PC-9 (cell line): ENCODE measurements around the gene OBSL1. TPM values are rescaled to one million over a fixed set of nuclear protein-coding genes. Genes with fewer than 3 reads are reported as not detected.

Source experiments
- BruUV-seq: library from RNA; stranded (reverse); fragments of 400-500 nt; replicated peaks from 2 replicates; lab custom pipeline; 2021; lab: Mats Ljungman, UMichigan
- CTCF ChIA-PET: fragments of 300-600 bp; sonication (Branson Sonifier 250); formaldehyde crosslinking; loops from one replicate; lab custom pipeline; 2022; ENCODE audit warnings: antibody characterized with exemption; lab: Charles Lee
- POLR2A ChIA-PET: fragments of 300-600 bp; sonication (Branson Sonifier 250); formaldehyde crosslinking; loops from one replicate; lab custom pipeline; 2022; ENCODE audit warnings: antibody characterized with exemption; ENCODE audit not compliant: unreplicated experiment; lab: Charles Lee
- DNase-seq, 2 experiments: peaks; one replicate each; pipeline versions ENCODE4 v3.0.0 to v3.0.0-alpha.2; 2015 to 2022; ENCODE audit warnings: mixed read lengths in 1 of 2
- H2AFZ ChIP-seq: fragments of 200-600 bp; sonication (generic); 2 replicates; pipeline ENCODE4 v1.8.1; 2017; ENCODE audit warnings: antibody characterized with exemption
- H3F3A ChIP-seq: fragments of 200-600 bp; sonication (generic); 2 replicates; pipeline ENCODE4 v1.8.1; 2017; ENCODE audit warnings: antibody characterized with exemption, mild to moderate bottlenecking, low read depth; ENCODE audit not compliant: insufficient read depth
- H3K27ac ChIP-seq: fragments of 200-600 bp; sonication (generic); 2 replicates; pipeline ENCODE4 v1.6.1; 2016; ENCODE audit warnings: mixed run types
- H3K27me3 ChIP-seq: fragments of 200-600 bp; sonication (generic); 2 replicates; pipeline ENCODE4 v1.6.1; 2016; ENCODE audit warnings: low read depth, mixed run types; ENCODE audit not compliant: insufficient read depth
- H3K36me3 ChIP-seq: fragments of 200-600 bp; sonication (generic); 2 replicates; pipeline ENCODE4 v1.6.1; 2016; ENCODE audit warnings: low read depth, mixed run types
- H3K4me1 ChIP-seq: fragments of 200-600 bp; sonication (generic); replicated peaks from 2 replicates; pipeline ENCODE4 v1.6.1; 2016; ENCODE audit warnings: mixed run types; ENCODE audit not compliant: insufficient read depth
- H3K4me2 ChIP-seq: fragments of 200-600 bp; sonication (generic); 2 replicates; pipeline ENCODE4 v1.6.1; 2017; ENCODE audit warnings: mixed run types
- H3K4me3 ChIP-seq: fragments of 200-600 bp; sonication (generic); 2 replicates; pipeline ENCODE4 v1.6.1; 2016; ENCODE audit warnings: mixed run types
- H3K79me2 ChIP-seq: fragments of 200-600 bp; sonication (generic); 2 replicates; pipeline ENCODE4 v1.6.1; 2017; ENCODE audit warnings: low read depth, mixed run types
- H3K9me2 ChIP-seq: fragments of 200-600 bp; sonication (generic); 2 replicates; pipeline ENCODE4 v1.8.1; 2017; ENCODE audit warnings: mild to moderate bottlenecking; ENCODE audit not compliant: insufficient read depth
- H3K9me3 ChIP-seq: fragments of 200-600 bp; sonication (generic); 2 replicates; pipeline ENCODE4 v1.8.1; 2016; ENCODE audit warnings: low read depth; ENCODE audit not compliant: insufficient read depth
- H4K20me1 ChIP-seq: fragments of 200-600 bp; sonication (generic); 2 replicates; pipeline ENCODE4 v1.8.1; 2017; ENCODE audit not compliant: insufficient read depth
- CTCF ChIP-seq: fragments of 200-600 bp; sonication (generic); conservative IDR thresholded peaks from 2 replicates; pipeline ENCODE4 v1.6.1; 2017; ENCODE audit warnings: mixed run types, antibody characterized with exemption, mild to moderate bottlenecking, moderate library complexity
- EZH2 ChIP-seq: fragments of 200-600 bp; sonication (generic); IDR thresholded peaks from 2 replicates; pipeline ENCODE4 v1.8.0; 2017; ENCODE audit warnings: antibody characterized with exemption, low read depth
- intact Hi-C: fragments of 100-400 bp; cut with micrococcal nuclease; formaldehyde crosslinking; loops from one replicate; pipeline ENCODE4 v1.10.0; 2022; ENCODE audit not compliant: unreplicated experiment
- total RNA-seq: library from RNA; stranded (reverse); gene quantifications from 2 replicates; pipeline ENCODE4 v1.2.3, GENCODE V29; 2021

Gene OBSL1
- total RNA-seq, 1 experiment from 2014 or later, result 110 TPM

GRCh38 chr2:219563271-219563928 lies 7.9 kb downstream of the OBSL1 start:
- intact Hi-C loops, result no loop called here
- Histone ChIP-seq H3F3A (0 out of 2 replicates have a peak, but pooled peaks cover 1% of the 10 kb centered on the region), H3K27me3 (no peaks in the 10 kb centered on the region), H3K4me2 (no peak overlapping the region), H3K79me2 (no peaks in the 10 kb centered on the region), H3K27ac (no peak overlapping the region), H3K9me2 (no peaks in the 10 kb centered on the region), H4K20me1 (no peaks in the 10 kb centered on the region), H2AFZ (no peak overlapping the region), H3K36me3 (no peaks in the 10 kb centered on the region), H3K4me1 (peaks cover 3% of the 10 kb centered on the region), H3K9me3 (no peaks in the 10 kb centered on the region), H3K4me3 (no peak overlapping the region)
- TF ChIP-seq EZH2 (no peak), CTCF (no peak)
- DNase-seq, result no peak
- ChIA-PET POLR2A (no interaction called here), CTCF (no interaction called here)
- BruUV-seq, result no TSS peak

- H4K20me1 ChIP-seq, result no peaks in the 10 kb centered on the region
- H3F3A ChIP-seq, result no peaks in the 10 kb centered on the region
- no peaks in the 10 kb centered on the region for H3K36me3 ChIP-seq
- no peaks in the 10 kb centered on the region for H3K9me3 ChIP-seq
- ChIA-PET CTCF (interaction anchor here (0.5 to 1.2 kb wide), 3 partner anchors 10 to 48 kb away, joined by 3 to 6 read pairs (median 3); partner anchors contain the start of gene ASIC4), POLR2A (interaction anchor here (0.5 kb wide), 1 partner anchor 35 kb away, joined by 3 read pairs; no protein-coding TSS in a partner anchor)
- no peaks in the 10 kb centered on the region for H3K79me2 ChIP-seq
- DNase-seq, result no peak
- TF ChIP-seq EZH2, result no peak
- no peak for TF ChIP-seq CTCF
- no peak overlapping the region for H2AFZ ChIP-seq
- H3K9me2 ChIP-seq, result no peaks in the 10 kb centered on the region
- no peak overlapping the region for H3K4me3 ChIP-seq
- intact Hi-C loops, result no loop called here
- no peaks in the 10 kb centered on the region for H3K27me3 ChIP-seq
- H3K4me2 ChIP-seq, result no peak overlapping the region
- no TSS peak for BruUV-seq
- H3K27ac ChIP-seq, result no peak overlapping the region
- no peaks in the 10 kb centered on the region for H3K4me1 ChIP-seq
These were observed 9.0 kb downstream of the OBSL1 start for GRCh38 chr2:219562049-219563020.

GRCh38 chr2:219561179-219562048 lies 9.9 kb downstream of the OBSL1 start:
- POLR2A ChIA-PET, result no interaction called here
- no peaks in the 10 kb centered on the region for H3F3A ChIP-seq

More at GRCh38 chr2:219561179-219562048, 9.9 kb downstream of the OBSL1 start:
- DNase-seq, result no peak
- no peaks in the 10 kb centered on the region for H3K9me2 ChIP-seq
- H2AFZ ChIP-seq, result no peak overlapping the region
- H4K20me1 ChIP-seq, result no peaks in the 10 kb centered on the region
- CTCF ChIA-PET, result interaction anchor here (0.6 to 1.2 kb wide), 2 partner anchors 9 to 47 kb away, joined by 3 read pairs; partner anchors contain the start of gene ASIC4
- BruUV-seq, result no TSS peak
- no peak overlapping the region for H3K27ac ChIP-seq
- no peaks in the 10 kb centered on the region for H3K27me3 ChIP-seq
- no peaks in the 10 kb centered on the region for H3K9me3 ChIP-seq
- H3K4me1 ChIP-seq, result no peaks in the 10 kb centered on the region
- intact Hi-C loops, result no loop called here
- no peaks in the 10 kb centered on the region for H3K36me3 ChIP-seq
- H3K79me2 ChIP-seq, result no peaks in the 10 kb centered on the region
- no peak overlapping the region for H3K4me3 ChIP-seq
- no peak overlapping the region for H3K4me2 ChIP-seq
- no peak for TF ChIP-seq CTCF
- no peak for TF ChIP-seq EZH2
